ENCODE measurements around the gene SHKBP1. TPM values are rescaled to one million over a fixed set of nuclear protein-coding genes. Genes with fewer than 3 reads are reported as not detected.

The SHKBP1 gene
- total RNA-seq, 2 donors from 2014 or later = 15.8 to 35.6 TPM

DNA sequence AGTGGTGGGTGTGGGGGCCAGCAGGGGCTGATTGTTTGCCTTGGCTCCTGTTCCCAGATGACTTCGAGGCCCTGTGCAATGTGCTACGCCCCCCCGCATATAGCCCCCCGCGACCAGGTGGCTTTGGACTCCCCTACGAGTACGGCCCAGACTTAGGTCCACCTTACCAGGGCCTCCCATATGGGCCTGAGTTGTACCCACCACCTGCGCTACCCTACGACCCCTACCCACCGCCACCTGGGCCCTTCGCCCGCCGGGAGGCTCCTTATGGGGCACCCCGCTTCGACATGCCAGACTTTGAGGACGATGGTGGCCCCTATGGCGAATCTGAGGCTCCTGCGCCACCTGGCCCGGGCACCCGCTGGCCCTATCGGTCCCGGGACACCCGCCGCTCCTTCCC, 50.2 kb downstream of the SHKBP1 start:
- peaks cover 50% of the 10 kb centered on the region for H3K36me3 ChIP-seq
- no peak for DNase-seq (ENCODE audit: low spot score)
- TF ChIP-seq, protein P1, sequence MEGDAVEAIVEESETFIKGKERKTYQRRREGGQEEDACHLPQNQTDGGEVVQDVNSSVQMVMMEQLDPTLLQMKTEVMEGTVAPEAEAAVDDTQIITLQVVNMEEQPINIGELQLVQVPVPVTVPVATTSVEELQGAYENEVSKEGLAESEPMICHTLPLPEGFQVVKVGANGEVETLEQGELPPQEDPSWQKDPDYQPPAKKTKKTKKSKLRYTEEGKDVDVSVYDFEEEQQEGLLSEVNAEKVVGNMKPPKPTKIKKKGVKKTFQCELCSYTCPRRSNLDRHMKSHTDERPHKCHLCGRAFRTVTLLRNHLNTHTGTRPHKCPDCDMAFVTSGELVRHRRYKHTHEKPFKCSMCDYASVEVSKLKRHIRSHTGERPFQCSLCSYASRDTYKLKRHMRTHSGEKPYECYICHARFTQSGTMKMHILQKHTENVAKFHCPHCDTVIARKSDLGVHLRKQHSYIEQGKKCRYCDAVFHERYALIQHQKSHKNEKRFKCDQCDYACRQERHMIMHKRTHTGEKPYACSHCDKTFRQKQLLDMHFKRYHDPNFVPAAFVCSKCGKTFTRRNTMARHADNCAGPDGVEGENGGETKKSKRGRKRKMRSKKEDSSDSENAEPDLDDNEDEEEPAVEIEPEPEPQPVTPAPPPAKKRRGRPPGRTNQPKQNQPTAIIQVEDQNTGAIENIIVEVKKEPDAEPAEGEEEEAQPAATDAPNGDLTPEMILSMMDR (IDR thresholded peaks at IDR 0.05) = no peak

DNA sequence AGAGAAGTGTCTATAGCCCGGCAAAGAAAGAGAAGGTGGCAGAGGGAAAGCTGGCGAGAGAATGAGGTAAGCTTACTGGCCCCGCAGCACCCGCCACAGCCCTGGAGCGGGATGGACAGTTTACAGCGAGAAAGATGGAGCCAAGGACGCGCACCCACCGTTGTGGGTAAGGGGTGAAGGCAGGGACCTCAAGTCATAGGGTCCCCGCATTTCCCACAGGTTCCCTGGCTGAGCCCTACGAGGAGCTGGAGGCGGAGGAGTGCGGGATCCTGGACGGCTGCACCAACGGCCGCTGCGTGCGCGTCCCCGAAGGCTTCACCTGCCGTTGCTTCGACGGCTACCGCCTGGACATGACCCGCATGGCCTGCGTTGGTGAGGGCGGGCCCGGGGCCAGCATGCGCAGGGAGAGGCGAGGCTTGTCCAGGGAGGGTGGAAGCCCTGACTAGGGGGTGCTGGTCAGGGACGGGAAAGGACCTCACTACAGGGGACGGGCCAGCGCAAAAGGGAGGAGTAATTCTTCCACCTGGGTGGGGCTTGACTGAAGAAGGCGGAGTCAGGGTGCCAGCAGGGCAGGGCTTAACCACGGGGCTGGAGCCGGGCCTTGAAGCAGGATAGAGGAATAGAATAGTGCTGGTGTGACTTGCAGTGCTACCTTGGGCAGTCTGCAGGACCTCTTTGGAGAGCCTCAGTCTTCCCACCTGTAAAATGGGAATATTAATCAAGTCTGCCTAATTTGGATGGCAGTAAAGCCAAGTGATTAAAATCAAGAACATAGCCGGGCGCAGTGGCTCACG, 51.0 kb downstream of the SHKBP1 start:
- no peak for DNase-seq (ENCODE audit: low spot score)
- TF ChIP-seq, protein P1 (IDR thresholded peaks at IDR 0.05) = no peak
- H3K27ac ChIP-seq = no peak overlapping the region
- H3K27me3 ChIP-seq = no peaks in the 10 kb centered on the region
- H3K36me3 ChIP-seq = peaks cover 43% of the 10 kb centered on the region
- peaks cover 0 to 4% of the 10 kb centered on the region in 2 donors for H3K4me1 ChIP-seq
- no peaks in the 10 kb centered on the region for H3K9me3 ChIP-seq
- no peak overlapping the region for H3K4me3 ChIP-seq

More for the DNA sequence above, 50.2 kb downstream of the SHKBP1 start:
- Histone ChIP-seq H3K27me3 (no peaks in the 10 kb centered on the region), H3K4me1 (peaks cover 0 to 4% of the 10 kb centered on the region in 2 donors), H3K9me3 (no peaks in the 10 kb centered on the region), H3K4me3 (no peak overlapping the region), H3K27ac (no peak overlapping the region)

DNA sequence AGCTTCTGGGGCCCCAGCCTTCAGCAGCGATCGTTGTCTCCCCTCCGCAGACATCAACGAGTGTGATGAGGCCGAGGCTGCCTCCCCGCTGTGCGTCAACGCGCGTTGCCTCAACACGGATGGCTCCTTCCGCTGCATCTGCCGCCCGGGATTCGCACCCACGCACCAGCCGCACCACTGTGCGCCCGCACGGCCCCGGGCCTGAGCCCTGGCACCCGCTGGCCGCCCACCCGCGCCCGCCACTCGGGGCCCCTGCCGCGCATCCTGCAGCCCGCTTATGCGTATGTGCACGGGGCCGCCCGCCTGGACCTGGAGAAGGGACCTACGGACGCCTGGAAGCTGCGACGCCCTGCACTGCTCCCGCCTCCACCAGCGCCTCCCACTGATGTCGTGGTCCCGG, 52.7 kb downstream of the SHKBP1 start:
- no peak for DNase-seq (ENCODE audit: low spot score)
- Histone ChIP-seq H3K9me3 (no peaks in the 10 kb centered on the region), H3K27ac (no peak overlapping the region), H3K4me1 (peaks cover 0 to 10% of the 10 kb centered on the region in 2 donors), H3K4me3 (no peak overlapping the region), H3K27me3 (no peaks in the 10 kb centered on the region), H3K36me3 (peaks cover 27% of the 10 kb centered on the region)
- TF ChIP-seq, protein P1 (IDR thresholded peaks at IDR 0.05) = no peak

DNA sequence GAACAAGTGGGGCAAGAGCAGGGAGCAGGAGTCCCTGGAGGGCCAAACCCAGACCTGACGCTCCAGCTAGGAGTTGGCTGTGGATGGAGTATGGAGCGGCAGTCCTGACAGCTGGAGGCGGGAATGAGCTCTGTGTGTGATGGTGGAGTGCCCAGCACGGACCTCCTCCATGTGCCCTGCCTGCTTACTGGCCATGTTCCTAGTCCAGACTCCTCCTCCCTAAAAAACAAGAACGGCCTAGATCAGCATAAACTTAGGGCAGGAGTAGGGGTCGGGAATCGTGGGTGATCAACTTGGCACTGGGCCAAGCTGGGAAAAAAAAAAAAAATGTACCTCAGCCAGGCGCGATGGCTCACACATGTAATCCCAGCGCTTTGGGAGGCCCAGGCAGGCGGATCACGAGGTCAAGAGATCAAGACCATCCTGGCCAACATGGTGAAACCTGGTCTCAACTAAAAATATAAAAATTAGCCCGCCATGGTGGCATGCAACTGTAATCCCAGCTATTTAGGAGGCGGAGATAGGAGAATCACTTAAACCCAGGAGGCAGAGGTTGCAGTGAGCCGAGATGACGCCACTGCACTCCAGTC, 54.0 kb downstream of the SHKBP1 start:
- no peak overlapping the region for H3K27ac ChIP-seq
- peaks cover 0 to 11% of the 10 kb centered on the region in 2 donors for H3K4me1 ChIP-seq
- no peak for DNase-seq (ENCODE audit: low spot score)
- H3K36me3 ChIP-seq = peaks cover 17% of the 10 kb centered on the region
- no peaks in the 10 kb centered on the region for H3K9me3 ChIP-seq
- no peak overlapping the region for H3K4me3 ChIP-seq
- H3K27me3 ChIP-seq = no peaks in the 10 kb centered on the region
- TF ChIP-seq, protein P1 (IDR thresholded peaks at IDR 0.05) = no peak

DNA sequence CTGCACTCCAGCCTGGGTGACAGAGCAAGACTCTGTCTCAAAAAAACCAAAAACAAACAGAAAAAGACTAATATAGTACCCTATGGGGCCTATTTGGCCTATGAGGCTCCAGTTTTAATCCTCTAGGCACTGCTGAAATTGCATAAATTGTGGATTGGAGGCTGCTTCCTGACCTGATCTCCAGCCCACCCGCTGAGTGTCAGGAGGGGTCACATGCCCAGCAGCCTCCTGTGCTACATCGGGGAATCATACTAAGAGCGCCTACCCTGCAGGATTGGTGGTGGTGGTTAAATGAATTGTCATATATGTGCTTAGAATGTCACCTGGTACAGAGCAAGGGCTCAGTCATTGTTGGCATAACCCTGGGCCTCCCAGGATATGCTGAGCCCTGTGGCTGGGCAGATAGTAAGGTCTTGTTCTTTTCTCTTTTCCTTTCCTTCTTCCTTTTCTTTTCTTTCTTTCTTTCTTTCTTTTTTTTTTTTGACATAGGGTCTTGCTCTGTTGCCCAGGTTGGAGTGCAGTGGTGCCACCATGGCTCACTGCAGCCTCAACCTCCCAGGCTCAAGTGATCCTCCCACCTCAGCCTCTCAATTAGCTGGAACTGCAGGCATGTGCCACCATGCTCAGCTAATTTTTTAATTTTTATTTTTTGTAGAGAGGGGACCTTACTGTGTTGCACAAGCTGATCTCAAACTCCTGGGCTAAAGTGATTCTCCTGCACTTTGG, 55.8 kb downstream of the SHKBP1 start:
- Histone ChIP-seq H3K4me3 (no peak overlapping the region), H3K27ac (no peak overlapping the region), H3K36me3 (peaks cover 6% of the 10 kb centered on the region), H3K4me1 (peaks cover 0 to 11% of the 10 kb centered on the region in 2 donors), H3K27me3 (no peaks in the 10 kb centered on the region), H3K9me3 (no peaks in the 10 kb centered on the region)
- TF ChIP-seq, protein P1 (IDR thresholded peaks at IDR 0.05) = no peak
- DNase-seq (ENCODE audit: low spot score) = no peak
